ENCODE results near the gene SPAM1. TPM values are rescaled to one million over a fixed set of nuclear protein-coding genes. Genes with fewer than 3 reads are reported as not detected.
"Not testable (repeated sequence)": the region's sequence is repeated elsewhere in the genome, so short reads cannot be mapped to it uniquely, and the experiment has no call there.

The SPAM1 gene
- total RNA-seq, 6 experiments from 2014 or later, result not detected

- no peak for TF ChIP-seq CTCF (IDR thresholded peaks at IDR 0.05)
- Mint-ChIP-seq H3K4me3 (no peak overlapping the region), H3K27me3 (ENCODE audit: insufficient read depth) (peaks cover 1% of the 10 kb centered on the region; the same call in 1 of the 2 replicates), H3K9me3 (peaks cover 4% of the 10 kb centered on the region), H3K36me3 (ENCODE audit: low read depth) (no peaks in the 10 kb centered on the region), H3K4me1 (ENCODE audit: low read depth) (no peaks in the 10 kb centered on the region), H3K27ac (no peak overlapping the region)
- DNase-seq, result no peak
Measured at GRCh38 chr7:123888192-123888591, 36.8 kb upstream of the SPAM1 start.

- H3K27ac Mint-ChIP-seq, result not testable (repeated sequence)
Measured at GRCh38 chr7:123894753-123895152, 30.3 kb upstream of the SPAM1 start.

DNA sequence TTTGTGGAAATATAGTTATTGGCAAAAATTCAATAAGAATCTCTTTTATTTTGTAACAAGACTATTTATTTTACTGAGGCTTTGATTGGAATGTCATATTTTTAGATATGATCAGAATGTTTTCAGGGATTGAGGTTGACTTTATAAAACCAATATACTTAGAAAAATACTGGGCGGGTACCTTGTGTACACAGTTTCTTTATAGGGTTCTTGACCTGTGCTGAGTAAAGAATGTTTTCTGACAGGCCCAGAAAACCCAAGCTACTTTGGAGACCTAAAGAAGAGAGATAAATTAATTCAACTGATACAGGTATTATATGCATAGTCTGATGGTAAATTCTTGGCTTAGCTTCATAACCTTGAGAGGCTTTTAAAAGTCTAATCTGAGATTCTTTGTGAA lies 23.9 kb upstream of the SPAM1 start:
- Mint-ChIP-seq H3K36me3 (ENCODE audit: low read depth) (no peaks in the 10 kb centered on the region), H3K9me3 (peaks cover 17% of the 10 kb centered on the region), H3K4me3 (no peak overlapping the region), H3K4me1 (ENCODE audit: low read depth) (no peaks in the 10 kb centered on the region), H3K27ac (no peak overlapping the region), H3K27me3 (ENCODE audit: insufficient read depth) (no peaks in the 10 kb centered on the region)
- no peak for DNase-seq
- no peak for TF ChIP-seq CTCF (IDR thresholded peaks at IDR 0.05)

More at GRCh38 chr7:123894753-123895152, 30.3 kb upstream of the SPAM1 start:
- not testable (repeated sequence) for H3K4me1 Mint-ChIP-seq (ENCODE audit: low read depth); H3K27me3 Mint-ChIP-seq (ENCODE audit: insufficient read depth); H3K4me3 Mint-ChIP-seq; H3K36me3 Mint-ChIP-seq (ENCODE audit: low read depth); DNase-seq
- H3K9me3 Mint-ChIP-seq, result peaks cover 14% of the 10 kb centered on the region

DNA sequence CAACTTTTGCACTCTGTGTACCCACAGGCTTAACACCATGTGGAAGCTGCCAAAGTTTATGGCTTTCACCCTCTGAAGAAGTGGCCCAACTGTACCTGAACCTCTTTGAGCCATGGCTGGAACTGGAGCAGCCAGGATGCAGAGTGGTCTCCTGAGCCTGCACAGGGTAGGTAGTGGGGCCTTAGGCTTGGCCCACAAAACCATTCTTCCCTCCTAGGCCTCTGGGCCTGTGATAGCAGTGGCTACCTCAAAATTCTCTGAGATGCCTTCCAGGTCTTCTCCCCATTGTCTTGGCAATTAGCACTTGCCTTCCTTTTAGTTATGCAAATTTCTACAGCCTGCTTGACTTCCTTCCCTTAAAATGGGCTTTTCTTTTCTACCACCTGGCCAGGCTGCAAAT lies 19.3 kb upstream of the SPAM1 start:
- Mint-ChIP-seq H3K9me3 (peaks cover 41% of the 10 kb centered on the region), H3K4me1 (ENCODE audit: low read depth) (no peaks in the 10 kb centered on the region), H3K27me3 (ENCODE audit: insufficient read depth) (no peaks in the 10 kb centered on the region), H3K27ac (no peak overlapping the region), H3K4me3 (no peak overlapping the region), H3K36me3 (ENCODE audit: low read depth) (no peaks in the 10 kb centered on the region)
- no peak for DNase-seq
- TF ChIP-seq CTCF (IDR thresholded peaks at IDR 0.05), result no peak

GRCh38 chr7:123916240-123916724 lies 8.8 kb upstream of the SPAM1 start:
- DNase-seq, result no peak
- H3K4me1 Mint-ChIP-seq (ENCODE audit: low read depth), result no peaks in the 10 kb centered on the region
- no peaks in the 10 kb centered on the region for H3K27me3 Mint-ChIP-seq (ENCODE audit: insufficient read depth)
- TF ChIP-seq CTCF (IDR thresholded peaks at IDR 0.05), result no peak
- no peak overlapping the region for H3K27ac Mint-ChIP-seq
- no peak overlapping the region for H3K4me3 Mint-ChIP-seq
- peaks cover 24% of the 10 kb centered on the region for H3K9me3 Mint-ChIP-seq
- peaks cover 4% of the 10 kb centered on the region; the same call in 1 of the 2 replicates for H3K36me3 Mint-ChIP-seq (ENCODE audit: low read depth)

GRCh38 chr7:123917878-123918277 lies 7.2 kb upstream of the SPAM1 start:
- peaks cover 4% of the 10 kb centered on the region; the same call in 1 of the 2 replicates for H3K36me3 Mint-ChIP-seq (ENCODE audit: low read depth)
- TF ChIP-seq CTCF (IDR thresholded peaks at IDR 0.05), result no peak
- no peak for DNase-seq
- H3K4me1 Mint-ChIP-seq (ENCODE audit: low read depth), result no peaks in the 10 kb centered on the region
- H3K27me3 Mint-ChIP-seq (ENCODE audit: insufficient read depth), result no peaks in the 10 kb centered on the region
- no peak overlapping the region for H3K4me3 Mint-ChIP-seq
- peaks cover 28% of the 10 kb centered on the region for H3K9me3 Mint-ChIP-seq
- no peak overlapping the region for H3K27ac Mint-ChIP-seq
